Measurements from ENCODE around the gene BAAT. TPM values are rescaled to one million over a fixed set of nuclear protein-coding genes. Genes with fewer than 3 reads are reported as not detected.

Gene BAAT
- total RNA-seq, 1 donor: under 0.01 TPM

GRCh38 chr9:101323129-101323528 is 61.7 kb downstream of the BAAT start:
- H3K36me3 ChIP-seq (ENCODE audit: insufficient read depth, low read length): no peaks in the 10 kb centered on the region
- H3K27me3 ChIP-seq (ENCODE audit: insufficient read depth, low read length): no peaks in the 10 kb centered on the region
- H3K4me2 ChIP-seq (ENCODE audit: insufficient read depth, low read length): no peak overlapping the region
- H4K20me1 ChIP-seq (ENCODE audit: insufficient read depth, low read length): no peaks in the 10 kb centered on the region
- no peaks in the 10 kb centered on the region for H3K9me3 ChIP-seq (ENCODE audit: low read depth, low read length)
- no peaks in the 10 kb centered on the region for H3K4me1 ChIP-seq (ENCODE audit: insufficient read depth, low read length)
- no peak overlapping the region for H3K27ac ChIP-seq (ENCODE audit: low read depth, low read length)
- no peak overlapping the region for H2AFZ ChIP-seq (ENCODE audit: low read length)
- no peak for DNase-seq (ENCODE audit: insufficient read length, low spot score, missing footprints)
- TF ChIP-seq CTCF (IDR thresholded peaks at IDR 0.05; ENCODE audit: extremely low read depth, low read depth, low read length): no peak
- H3K4me3 ChIP-seq (ENCODE audit: insufficient read depth, low read length): no peak overlapping the region
- no peaks in the 10 kb centered on the region for H3K79me2 ChIP-seq (ENCODE audit: insufficient read depth, low read length)

- no peak for DNase-seq (ENCODE audit: insufficient read length, low spot score, missing footprints)
Measured at GRCh38 chr9:101317735-101318134, 67.1 kb downstream of the BAAT start.

GRCh38 chr9:101315112-101315450 is 69.7 kb downstream of the BAAT start:
- Histone ChIP-seq H3K79me2 (ENCODE audit: insufficient read depth, low read length) (no peaks in the 10 kb centered on the region), H3K36me3 (ENCODE audit: insufficient read depth, low read length) (no peaks in the 10 kb centered on the region), H2AFZ (ENCODE audit: low read length) (no peak overlapping the region), H3K4me2 (ENCODE audit: insufficient read depth, low read length) (no peak overlapping the region), H3K4me3 (ENCODE audit: insufficient read depth, low read length) (no peak overlapping the region), H3K27ac (ENCODE audit: low read depth, low read length) (no peak overlapping the region), H3K4me1 (ENCODE audit: insufficient read depth, low read length) (no peaks in the 10 kb centered on the region), H3K9me3 (ENCODE audit: low read depth, low read length) (no peaks in the 10 kb centered on the region), H4K20me1 (ENCODE audit: insufficient read depth, low read length) (no peaks in the 10 kb centered on the region), H3K27me3 (ENCODE audit: insufficient read depth, low read length) (no peaks in the 10 kb centered on the region)
- TF ChIP-seq CTCF (IDR thresholded peaks at IDR 0.05; ENCODE audit: extremely low read depth, low read depth, low read length): no peak
- no peak for DNase-seq (ENCODE audit: insufficient read length, low spot score, missing footprints)

More at GRCh38 chr9:101317735-101318134, 67.1 kb downstream of the BAAT start:
- no peak for TF ChIP-seq CTCF (IDR thresholded peaks at IDR 0.05; ENCODE audit: extremely low read depth, low read depth, low read length)
- no peak overlapping the region for H3K27ac ChIP-seq (ENCODE audit: low read depth, low read length)
- H3K27me3 ChIP-seq (ENCODE audit: insufficient read depth, low read length): no peaks in the 10 kb centered on the region
- H3K4me3 ChIP-seq (ENCODE audit: insufficient read depth, low read length): no peak overlapping the region
- no peaks in the 10 kb centered on the region for H3K79me2 ChIP-seq (ENCODE audit: insufficient read depth, low read length)
- H3K4me1 ChIP-seq (ENCODE audit: insufficient read depth, low read length): no peaks in the 10 kb centered on the region
- no peaks in the 10 kb centered on the region for H3K36me3 ChIP-seq (ENCODE audit: insufficient read depth, low read length)
- no peaks in the 10 kb centered on the region for H3K9me3 ChIP-seq (ENCODE audit: low read depth, low read length)
- no peaks in the 10 kb centered on the region for H4K20me1 ChIP-seq (ENCODE audit: insufficient read depth, low read length)
- H2AFZ ChIP-seq (ENCODE audit: low read length): no peak overlapping the region
- H3K4me2 ChIP-seq (ENCODE audit: insufficient read depth, low read length): no peak overlapping the region

GRCh38 chr9:101312661-101313060 is 72.1 kb downstream of the BAAT start:
- Histone ChIP-seq H3K9me3 (ENCODE audit: low read depth, low read length) (no peaks in the 10 kb centered on the region), H3K79me2 (ENCODE audit: insufficient read depth, low read length) (no peaks in the 10 kb centered on the region), H2AFZ (ENCODE audit: low read length) (no peak overlapping the region), H3K36me3 (ENCODE audit: insufficient read depth, low read length) (no peaks in the 10 kb centered on the region), H3K4me3 (ENCODE audit: insufficient read depth, low read length) (no peak overlapping the region), H3K4me2 (ENCODE audit: insufficient read depth, low read length) (no peak overlapping the region), H3K27ac (ENCODE audit: low read depth, low read length) (no peak overlapping the region), H3K4me1 (ENCODE audit: insufficient read depth, low read length) (no peaks in the 10 kb centered on the region), H3K27me3 (ENCODE audit: insufficient read depth, low read length) (no peaks in the 10 kb centered on the region), H4K20me1 (ENCODE audit: insufficient read depth, low read length) (no peaks in the 10 kb centered on the region)
- no peak for TF ChIP-seq CTCF (IDR thresholded peaks at IDR 0.05; ENCODE audit: extremely low read depth, low read depth, low read length)
- peak; percentile 2 for DNase-seq (ENCODE audit: insufficient read length, low spot score, missing footprints)
